Measurements from ENCODE around the gene ARL4C. TPM values are rescaled to one million over a fixed set of nuclear protein-coding genes. Genes with fewer than 3 reads are reported as not detected.

ARL4C gene
- total and polyA plus RNA-seq, 12 donors: 1.0 to 13.3 (median 2.9) TPM

GRCh38 chr2:234453216-234453615 is 43.7 kb downstream of the ARL4C start:
- peak overlapping the region in 1 of 10 donors; percentile 34 for H3K4me3 ChIP-seq
- 85 to 90% methylated on average over 5 of the region's 5 CpGs for WGBS, 2 donors
- ATAC-seq (no peak), DNase-seq (no peak)
- peaks cover 0 to 10% (median 2%) of the 10 kb centered on the region in 11 donors for H3K9me3 ChIP-seq
- peaks cover 0 to 13% (median 0%) of the 10 kb centered on the region in 9 donors for H3K4me1 ChIP-seq
- intact Hi-C loops (cut with DNase I): no loop called here
- peaks cover 0 to 2% (median 0%) of the 10 kb centered on the region in 7 donors for H3K27me3 ChIP-seq
- H3K27ac ChIP-seq: peak overlapping the region in 1 of 10 donors; percentile 74
- no peak for TF ChIP-seq CTCF (IDR thresholded peaks at IDR 0.05)
- no peaks in the 10 kb centered on the region for H3K36me3 ChIP-seq

GRCh38 chr2:234451852-234452625 is 44.8 kb downstream of the ARL4C start:
- Histone ChIP-seq H3K27ac (peak overlapping the region in 1 of 10 donors; percentile 74), H3K9me3 (no peaks in the 10 kb centered on the region), H3K4me3 (peak overlapping the region in 1 of 10 donors; percentile 34), H3K36me3 (no peaks in the 10 kb centered on the region), H3K4me1 (peaks cover 0 to 20% (median 0%) of the 10 kb centered on the region in 9 donors), H3K27me3 (peaks cover 0 to 2% (median 0%) of the 10 kb centered on the region in 7 donors)
- TF ChIP-seq CTCF (IDR thresholded peaks at IDR 0.05): no peak
- ATAC-seq: no peak
- intact Hi-C loops (cut with DNase I): no loop called here
- no peak for DNase-seq
- WGBS, 2 donors: 77 to 83% methylated on average over 4 of the region's 4 CpGs

GRCh38 chr2:234451242-234451641 is 45.6 kb downstream of the ARL4C start:
- peaks cover 0 to 2% (median 0%) of the 10 kb centered on the region in 7 donors for H3K27me3 ChIP-seq
- peak overlapping the region in 1 of 10 donors; percentile 74 for H3K27ac ChIP-seq
- intact Hi-C loops (cut with DNase I): no loop called here
- peaks cover 0 to 28% (median 4%) of the 10 kb centered on the region in 9 donors for H3K4me1 ChIP-seq
- no peak for DNase-seq
- H3K9me3 ChIP-seq: no peaks in the 10 kb centered on the region
- ATAC-seq: no peak
- no peak overlapping the region for H3K4me3 ChIP-seq
- no peaks in the 10 kb centered on the region for H3K36me3 ChIP-seq
- 89 to 94% methylated on average over 2 of the region's 2 CpGs for WGBS, 2 donors
- no peak for TF ChIP-seq CTCF (IDR thresholded peaks at IDR 0.05)

GRCh38 chr2:234450431-234451124 is 46.3 kb downstream of the ARL4C start:
- Histone ChIP-seq H3K4me3 (no peak overlapping the region), H3K9me3 (no peaks in the 10 kb centered on the region), H3K4me1 (peaks cover 0 to 34% (median 8%) of the 10 kb centered on the region in 9 donors), H3K36me3 (no peaks in the 10 kb centered on the region), H3K27me3 (peaks cover 0 to 2% (median 0%) of the 10 kb centered on the region in 7 donors), H3K27ac (no peak overlapping the region)
- 76 to 82% methylated on average over 6 of the region's 6 CpGs for WGBS, 2 donors
- no peak for TF ChIP-seq CTCF (IDR thresholded peaks at IDR 0.05)
- intact Hi-C loops (cut with DNase I): no loop called here
- DNase-seq (no peak), ATAC-seq (no peak)

Measured in heart right ventricle (tissue), 16 donors.